Stimulated activated CD8-positive, alpha-beta memory T cell treated with anti-CD3 and anti-CD28 coated beads, Interleukin-15, amount 100 ng/mL, for 48 hours (primary cell): Measurements from ENCODE around the gene TXNL4A.

Source experiments
- DNase-seq, 2 donors: peaks; one replicate each; pipeline ENCODE4 v3.0.0-alpha.2; 2020; ENCODE audit warnings: low read depth in 2 of 2

TXNL4A gene

GRCh38 chr18:79948719-79949411, 39.5 kb downstream of the TXNL4A start:
- DNase-seq, result no peak

DNA sequence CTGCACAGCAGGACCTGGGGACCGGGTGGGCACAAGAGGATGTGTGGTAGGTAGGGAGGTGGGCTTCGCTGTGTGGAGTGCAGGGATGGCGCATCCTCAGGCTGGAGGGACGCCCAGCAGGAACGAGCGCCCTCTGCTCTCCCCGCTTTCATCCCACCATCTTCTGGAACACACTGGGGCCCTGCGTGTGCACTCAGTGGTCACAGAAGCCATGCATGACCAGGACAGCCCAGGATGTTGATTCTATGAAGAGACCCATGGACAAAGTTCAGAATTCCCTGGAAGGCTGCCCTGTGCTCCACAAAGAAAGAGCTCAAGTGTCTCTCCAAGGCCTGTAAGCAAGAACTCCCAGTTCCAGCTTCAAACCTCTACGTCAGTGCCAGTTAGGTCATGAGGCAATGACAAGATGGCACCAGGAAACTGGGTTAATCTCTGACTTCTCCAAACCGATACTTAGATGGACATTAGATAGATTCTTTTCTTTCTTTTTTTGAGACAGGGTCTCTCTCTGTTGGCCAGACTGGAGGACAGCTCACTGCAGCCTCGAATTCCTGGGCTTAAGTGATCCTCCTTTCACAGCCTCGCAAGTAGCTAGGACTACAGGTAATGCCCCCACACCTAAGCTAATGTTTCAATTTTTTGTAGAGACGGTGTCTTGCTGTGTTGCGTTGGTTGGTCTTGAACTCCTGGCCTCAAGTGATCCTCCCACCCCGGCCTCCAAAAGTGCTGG, 40.3 kb downstream of the TXNL4A start:
- DNase-seq, result no peak

DNA sequence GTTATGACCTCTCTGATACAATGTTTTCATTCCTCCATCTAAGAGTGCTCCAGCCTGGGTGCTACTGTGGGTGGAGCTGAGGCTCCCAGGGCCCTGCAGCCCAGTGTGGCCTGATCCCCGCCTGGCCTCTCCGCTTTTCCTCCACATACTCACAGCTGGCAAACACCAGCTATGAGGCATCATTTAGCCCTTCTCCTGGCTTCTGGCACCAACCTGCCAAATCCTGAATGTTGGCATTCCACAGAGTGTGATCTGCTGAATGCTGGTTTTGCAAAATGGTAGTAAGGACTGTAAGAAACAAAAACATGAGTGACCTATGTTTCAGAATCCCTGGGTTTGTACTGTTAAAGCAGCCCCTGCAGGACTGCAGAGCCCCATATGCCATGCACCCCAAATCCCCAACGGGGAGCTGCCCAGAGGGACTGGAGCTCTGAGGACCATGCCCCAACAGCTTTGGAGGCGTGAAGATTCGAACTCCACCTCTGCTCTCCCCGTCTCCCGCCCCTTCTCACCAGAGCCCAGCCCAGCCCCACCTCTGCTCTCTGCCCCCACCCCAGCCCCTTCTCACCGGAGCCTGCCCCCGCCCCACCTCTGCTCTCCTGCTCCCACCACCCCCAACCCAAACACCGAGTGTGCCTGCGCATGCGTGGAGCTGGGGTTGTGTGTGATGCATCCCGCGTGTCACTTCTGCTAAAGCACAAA, 41.2 kb downstream of the TXNL4A start:
- no peak for DNase-seq

DNA sequence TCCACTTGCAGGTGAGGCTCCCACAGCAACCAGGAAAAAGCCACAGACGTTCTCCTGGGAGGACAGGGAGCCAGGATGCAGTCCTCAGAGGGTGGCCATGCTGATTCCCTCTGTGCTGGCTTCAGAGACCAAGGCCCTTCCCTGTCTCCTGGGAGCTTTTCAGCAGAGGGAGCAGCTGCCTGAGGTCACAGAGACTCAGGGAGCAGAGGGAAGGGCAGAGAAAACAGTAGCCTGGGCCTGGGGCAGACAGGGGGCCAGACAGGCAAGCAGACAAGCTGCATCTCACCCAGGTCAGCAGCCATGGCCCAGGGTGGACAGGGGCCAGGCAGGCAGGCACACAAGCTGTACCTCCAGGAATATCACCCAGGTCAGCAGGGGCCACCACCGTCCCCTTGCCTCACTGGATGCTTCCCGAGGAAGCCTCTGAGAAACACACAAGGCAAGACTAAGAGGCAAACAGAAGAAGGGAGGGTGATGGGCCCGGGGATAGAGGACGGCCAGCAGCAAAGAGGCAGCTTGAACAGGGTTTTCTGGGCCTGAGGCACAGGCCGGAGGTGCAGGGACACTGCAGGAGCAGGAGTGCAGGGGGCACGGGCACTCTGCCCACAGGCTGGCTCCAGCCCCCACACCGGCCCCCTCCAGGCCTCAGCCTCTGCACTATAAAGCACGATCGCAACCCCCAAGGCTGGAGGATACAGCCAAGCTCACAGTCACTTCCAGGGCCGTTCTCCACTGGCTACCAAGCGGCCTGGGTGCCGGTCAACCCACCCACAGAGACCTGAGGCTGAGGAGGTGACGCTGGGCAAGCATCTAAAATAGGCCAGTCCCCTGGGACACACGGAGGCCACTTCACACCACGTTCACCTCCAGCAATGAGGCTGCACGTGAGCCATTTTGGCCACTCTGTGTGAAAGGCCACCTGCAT, 43.0 kb downstream of the TXNL4A start:
- no peak for DNase-seq

DNA sequence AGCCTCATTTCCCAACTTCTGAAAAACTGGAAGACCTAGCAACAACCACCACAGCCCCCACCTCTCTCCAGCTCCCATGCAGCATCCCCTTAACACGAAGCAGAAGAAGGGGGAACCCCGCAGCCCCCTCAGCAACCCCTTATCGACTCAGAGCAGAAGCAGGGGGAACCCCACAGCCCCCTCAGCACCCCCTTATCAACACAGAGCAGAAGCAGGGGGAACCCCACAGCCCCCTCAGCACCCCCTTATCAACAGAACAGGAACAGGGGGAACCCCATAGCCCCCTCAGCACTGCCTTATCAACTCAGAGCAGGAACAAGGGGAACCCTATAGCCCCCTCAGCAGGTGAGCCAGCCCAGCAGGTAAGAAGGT, 43.6 kb downstream of the TXNL4A start:
- no peak for DNase-seq

- no peak for DNase-seq
Observed at GRCh38 chr18:79944126-79944731, 44.1 kb downstream of the TXNL4A start.

DNA sequence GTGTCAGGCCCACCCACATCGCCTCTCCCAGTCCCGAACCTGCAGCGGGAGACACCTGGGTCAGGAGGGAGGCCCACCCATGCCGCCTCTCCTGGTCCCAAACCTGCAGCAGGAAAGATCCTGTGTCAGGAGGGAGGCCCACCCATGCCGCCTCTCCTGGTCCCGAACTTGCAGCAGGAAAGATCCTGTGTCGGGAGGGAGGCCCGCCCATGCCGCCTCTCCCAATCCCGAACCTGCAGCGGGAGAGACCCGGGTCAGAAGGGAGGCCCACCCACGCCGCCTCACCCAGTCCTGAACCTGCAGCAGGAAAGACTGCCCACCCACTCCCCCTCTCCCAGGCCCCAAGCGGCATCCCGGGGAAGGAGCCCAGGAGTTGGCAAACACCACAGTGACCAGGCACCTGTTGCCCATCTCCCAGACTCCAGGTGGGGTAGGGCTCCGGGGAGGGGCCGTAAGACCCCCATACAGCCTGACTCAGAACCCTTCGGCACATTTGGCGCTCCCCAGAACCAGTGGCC, 44.7 kb downstream of the TXNL4A start:
- DNase-seq, result no peak

DNA sequence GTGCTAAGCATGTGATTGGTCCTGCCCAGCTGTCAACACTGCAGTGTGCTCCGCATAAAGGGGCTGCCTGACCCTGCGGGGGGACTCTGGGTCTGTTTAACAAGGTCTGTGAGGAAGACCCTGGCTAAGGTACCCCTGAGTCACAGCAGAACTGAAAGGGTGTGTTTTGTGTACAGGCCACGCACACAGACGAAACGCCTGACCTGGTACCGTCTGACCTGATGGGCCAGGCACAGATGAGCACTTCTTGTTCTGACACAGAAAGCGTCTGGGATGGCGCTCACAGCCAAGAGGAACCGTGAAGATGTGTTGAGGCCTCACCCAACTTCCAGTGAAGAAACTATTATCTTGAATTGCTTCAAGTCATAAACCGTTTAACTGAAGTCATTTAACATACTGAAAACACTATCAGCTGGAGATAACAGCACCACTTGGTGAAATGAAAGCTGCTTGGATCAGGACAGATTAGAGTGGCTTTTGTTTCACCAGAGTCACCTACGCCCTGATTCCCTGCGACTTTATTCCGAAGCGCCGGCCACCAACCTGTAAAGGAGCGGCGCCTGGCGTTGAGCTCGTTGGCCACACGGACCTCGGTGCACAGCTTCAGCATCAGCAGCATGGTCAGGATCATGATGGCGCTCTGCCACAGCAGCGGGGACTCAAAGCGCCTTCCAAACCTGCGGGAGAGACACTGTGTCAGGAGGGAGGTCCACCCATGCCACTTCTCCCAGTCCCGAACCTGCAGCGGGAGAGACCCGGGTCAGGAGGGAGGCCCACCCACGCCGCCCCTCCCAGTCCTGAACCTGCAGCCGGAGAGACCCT, 45.4 kb downstream of the TXNL4A start:
- DNase-seq, result no peak

GRCh38 chr18:79942211-79942610, 46.2 kb downstream of the TXNL4A start:
- DNase-seq, result no peak

- no peak for DNase-seq
Observed at GRCh38 chr18:79941473-79942119, 46.8 kb downstream of the TXNL4A start.

- no peak for DNase-seq
Observed at GRCh38 chr18:79940814-79941472, 47.4 kb downstream of the TXNL4A start.

- no peak for DNase-seq
Observed at GRCh38 chr18:79940126-79940813, 48.1 kb downstream of the TXNL4A start.

DNA sequence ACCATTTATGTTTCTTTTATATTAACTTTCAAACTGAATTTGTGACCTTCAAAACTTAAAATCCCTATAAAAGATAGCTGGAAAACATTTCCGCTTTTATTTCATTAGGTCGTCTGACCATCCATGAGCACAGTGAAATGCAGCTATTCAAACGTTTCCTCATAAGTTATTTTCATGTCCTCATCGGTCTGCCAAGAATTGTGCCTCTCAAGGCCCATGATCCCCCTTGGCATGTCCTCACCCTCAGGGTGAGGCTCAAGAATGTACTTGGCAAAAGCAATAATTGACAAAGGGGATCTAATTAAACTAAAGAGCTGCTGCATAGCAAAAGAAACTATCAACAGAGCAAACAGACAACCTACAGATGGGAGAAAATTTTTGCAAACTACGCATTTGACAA, 49.3 kb downstream of the TXNL4A start:
- no peak for DNase-seq

GRCh38 chr18:79938196-79938595, 50.2 kb downstream of the TXNL4A start:
- no peak for DNase-seq

DNA sequence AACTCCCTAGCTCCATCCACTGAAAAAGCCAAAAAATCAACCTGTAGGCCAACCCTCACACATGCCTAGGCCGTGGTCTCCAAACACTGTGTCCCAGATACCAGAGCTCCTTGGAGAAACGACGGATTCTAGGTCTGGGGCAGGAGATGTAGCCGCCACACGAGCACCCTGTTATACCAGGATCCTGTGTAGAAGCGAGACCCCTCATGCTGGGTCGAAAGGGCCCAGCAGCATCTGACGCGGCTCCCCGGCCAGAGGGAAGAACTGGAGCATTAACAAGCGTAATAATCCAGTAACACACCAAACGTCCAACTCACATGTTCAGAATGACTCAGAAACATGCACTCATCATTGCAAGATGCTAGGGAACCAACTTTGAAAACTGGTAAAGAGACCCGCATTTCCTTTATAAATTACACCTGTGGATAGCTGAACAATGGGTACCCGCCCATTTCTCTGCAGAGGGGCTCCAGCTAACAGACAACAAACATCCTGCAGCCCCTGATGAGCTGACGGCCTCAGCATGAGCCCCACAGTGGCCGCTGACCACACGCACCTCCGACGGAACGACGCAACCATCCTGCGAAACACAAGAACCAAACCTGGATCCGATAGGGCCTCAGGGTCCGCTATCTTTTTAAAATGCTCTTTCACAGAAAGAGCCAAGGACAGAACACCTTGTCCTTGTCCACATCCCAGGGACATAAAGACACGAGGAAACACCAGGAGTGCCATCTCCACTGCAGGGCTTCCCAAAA, 51.1 kb downstream of the TXNL4A start:
- no peak for DNase-seq

GRCh38 chr18:79936641-79937040, 51.7 kb downstream of the TXNL4A start:
- no peak for DNase-seq

DNA sequence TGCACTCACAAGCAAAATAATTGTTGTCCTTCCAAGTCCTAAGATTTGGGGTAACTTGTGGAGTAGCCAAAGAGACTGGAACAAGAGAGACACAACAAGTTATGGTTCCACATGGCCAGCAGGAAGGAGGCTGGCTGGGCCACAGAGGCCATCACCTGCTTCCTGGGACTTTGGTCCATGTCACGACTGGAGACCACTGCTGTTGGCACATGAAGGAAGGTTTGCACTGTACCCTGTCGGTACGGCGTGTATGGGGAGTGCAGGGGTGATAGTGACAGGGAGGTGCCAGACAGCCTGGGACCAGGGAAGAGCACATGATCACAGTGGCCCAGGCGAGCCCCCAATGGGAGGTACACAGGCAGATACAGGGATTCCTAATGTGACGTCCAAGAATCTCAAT, 52.4 kb downstream of the TXNL4A start:
- DNase-seq, result no peak

DNA sequence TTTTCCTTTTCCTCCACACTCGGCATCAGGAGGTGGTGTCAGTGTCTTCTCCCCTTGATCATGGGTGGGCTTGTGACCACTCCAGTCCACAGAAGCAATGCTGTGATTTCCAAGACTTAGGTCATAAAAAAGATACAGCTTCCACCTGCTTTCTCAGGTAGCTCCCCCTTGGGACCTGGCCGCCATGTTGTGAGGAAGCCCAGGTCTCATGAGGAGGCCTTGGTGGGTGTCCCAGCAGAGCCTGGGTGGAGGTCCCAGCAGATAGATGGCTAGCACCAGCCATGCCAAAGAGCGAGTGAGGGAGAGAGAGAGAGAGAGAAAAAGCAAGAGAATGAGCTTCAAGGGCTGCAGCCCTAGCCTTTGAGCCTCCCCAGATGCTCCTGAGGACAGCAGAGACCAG, 52.9 kb downstream of the TXNL4A start:
- DNase-seq, result no peak
